H1 (cell line): Measurements from ENCODE around the gene PLAAT2. TPM values are rescaled to one million over a fixed set of nuclear protein-coding genes. Genes with fewer than 3 reads are reported as not detected.

Source experiments
- CBX8 ChIP-seq: fragments of 300-800, 300-1000 bp; sonication (generic); IDR thresholded peaks from 2 replicates; pipeline ENCODE4 v1.7.1; 2016; ENCODE audit warnings: low read depth, low read length, borderline replicate concordance
- CHD1 ChIP-seq: IDR thresholded peaks from 2 replicates; pipeline ENCODE4 v1.6.1; 2012; ENCODE audit warnings: low read depth, low read length, improper control_type of control experiment
- CHD2 ChIP-seq: IDR thresholded peaks from 2 replicates; pipeline ENCODE4 v1.6.1; 2012; ENCODE audit warnings: low read length, improper control_type of control experiment
- CHD7 ChIP-seq: fragments of 300-600 bp; sonication (generic); IDR thresholded peaks from 2 replicates; pipeline ENCODE4 v1.7.1; 2012; ENCODE audit warnings: low read length, moderate library complexity, mild to moderate bottlenecking, inconsistent platforms; ENCODE audit not compliant: insufficient replicate concordance
- CREB1 ChIP-seq: IDR thresholded peaks from 2 replicates; pipeline ENCODE4 v1.6.1; 2012; ENCODE audit warnings: inconsistent platforms
- CTCF ChIP-seq, 3 experiments: IDR thresholded peaks; 1 replicate in 2 of 3; 2 replicates in 1 of 3; pipeline versions ENCODE4 v1.5.1 to v1.6.1; 2011; ENCODE audit warnings: low read length in 3 of 3, mild to moderate bottlenecking in 3 of 3, inconsistent platforms in 2 of 3, low read depth in 1 of 3, moderate library complexity in 1 of 3; ENCODE audit not compliant: insufficient read depth in 1 of 3; ENCODE audit errors: control extremely low read depth in 1 of 3
- HDAC2 ChIP-seq, 2 experiments: fragments of 300-600 bp in 1 of 2; sonication (generic) in 1 of 2; IDR thresholded peaks; 2 replicates each; pipeline ENCODE4 v1.6.1; 2011 to 2012; ENCODE audit warnings: low read depth in 2 of 2, low read length in 2 of 2, mild to moderate bottlenecking in 2 of 2, moderate library complexity in 2 of 2, borderline replicate concordance in 1 of 2, inconsistent platforms in 1 of 2
- JUND ChIP-seq: IDR thresholded peaks from 2 replicates; pipeline ENCODE4 v1.6.1; 2011; ENCODE audit warnings: mild to moderate bottlenecking, improper control_type of control experiment, low read length
- SIRT6 ChIP-seq: IDR thresholded peaks from one replicate; pipeline ENCODE4 v1.7.1; 2012; ENCODE audit warnings: low read length, inconsistent platforms
- SRF ChIP-seq: IDR thresholded peaks from 2 replicates; pipeline ENCODE4 v1.6.1; 2011; ENCODE audit warnings: mild to moderate bottlenecking, low read depth, low read length, moderate library complexity
- polyA plus RNA-seq, 7 experiments: library from polyadenylated mRNA; depleted of rRNA in 3 of 7; stranded (reverse) in 5 of 7; unstranded in 2 of 7; fragments of >200 nt in 5 of 7; fragments of 200-250 nt in 2 of 7; gene quantifications; 1 replicate in 5 of 7; 2 replicates in 1 of 7; 4 replicates in 1 of 7; pipeline versions ENCODE4 v1.2.1 to v1.2.3, GENCODE V29; 2011 to 2013; ENCODE audit warnings: missing spikeins in 2 of 7, mixed read lengths in 2 of 7
- total RNA-seq: library from RNA; stranded (reverse); fragmentation: NEBNext Ultra II Directional; extraction: Animal tissue kit (Norgen Biotek cat#: 25700); gene quantifications from 2 replicates; pipeline ENCODE4 v1.2.1, GENCODE V29; 2021

PLAAT2 gene
- total and polyA plus RNA-seq, 2 of the 8 experiments (the other 6 are each of a cell fraction or from before 2014, with no cell fraction given): 0.39 TPM; not detected in 1

- TF ChIP-seq CHD7 (no peak), CBX8 (no peak), CREB1 (no peak), CTCF (IDR thresholded peaks at IDR 0.05; ENCODE audit: control extremely low read depth in 1 of 3, insufficient read depth in 1 of 3, low read depth in 1 of 3, low read length in 3 of 3) (no peak), JUND (no peak), HDAC2 (IDR thresholded peaks at IDR 0.05; ENCODE audit: borderline replicate concordance in 1 of 2, low read depth in 2 of 2, low read length in 2 of 2) (no peak), CHD2 (no peak), CHD1 (no peak), SRF (no peak), SIRT6 (no peak)
These were observed 20.1 kb upstream of the PLAAT2 start (continued) for GRCh38 chr11:63583357-63583677.
